Endothelial cell of umbilical vein (primary cell): ENCODE data around the gene STEAP1. TPM values are rescaled to one million over a fixed set of nuclear protein-coding genes. Genes with fewer than 3 reads are reported as not detected.

ENCODE experiments used
- BruUV-seq: library from RNA; stranded (reverse); fragments of 400-500 nt; replicated peaks from 2 replicates; lab custom pipeline; 2021; lab: Mats Ljungman, UMichigan
- CTCF ChIA-PET: fragments of 300-600, 350-600 bp; sonication (Branson Sonifier 250); formaldehyde crosslinking; loops from one replicate; lab custom pipeline; 2021; ENCODE audit warnings: antibody characterized with exemption, inconsistent platforms; lab: Charles Lee
- POLR2A ChIA-PET: fragments of 300-600, 350-600 bp; sonication (Branson Sonifier 250); formaldehyde crosslinking; loops from one replicate; lab custom pipeline; 2021; ENCODE audit warnings: antibody characterized with exemption, inconsistent platforms; lab: Charles Lee
- DNase-seq: peaks from one replicate; pipeline ENCODE4 v3.0.0-alpha.2; 2011; ENCODE audit warnings: low read depth, low spot score
- FAIRE-seq: peaks from 2 replicates; lab custom pipeline; 2011; peaks lifted over from hg19 to GRCh38; lab: Jason Lieb, UNC
- H2AFZ ChIP-seq: 2 replicates; pipeline ENCODE4 v1.6.0; 2012; ENCODE audit warnings: low read depth, low read length, control low read depth, inconsistent platforms
- H3K27ac ChIP-seq: 2 replicates; pipeline ENCODE4 v1.5.1; 2011; ENCODE audit warnings: low read depth, mild to moderate bottlenecking, control low read depth, low read length, moderate library complexity; ENCODE audit not compliant: insufficient read depth
- H3K27me3 ChIP-seq, 2 experiments: 2 replicates each; pipeline versions ENCODE4 v1.6.0 to v1.6.1; 2011; ENCODE audit warnings: low read length in 2 of 2, mixed read lengths in 1 of 2; ENCODE audit not compliant: control insufficient read depth in 2 of 2, insufficient read depth in 2 of 2
- H3K36me3 ChIP-seq, 2 experiments: 2 replicates in 1 of 2; 3 replicates in 1 of 2; pipeline ENCODE4 v1.5.1; 2011; ENCODE audit warnings: low read length in 2 of 2, mild to moderate bottlenecking in 1 of 2, moderate library complexity in 1 of 2; ENCODE audit not compliant: control insufficient read depth in 2 of 2, insufficient read depth in 2 of 2; ENCODE audit errors: extremely low read depth in 1 of 2
- H3K4me1 ChIP-seq: 3 replicates; pipeline ENCODE4 v1.5.1; 2011; ENCODE audit warnings: mild to moderate bottlenecking, low read length; ENCODE audit not compliant: control insufficient read depth, insufficient read depth; ENCODE audit errors: extremely low read depth
- H3K4me2 ChIP-seq: 2 replicates; pipeline ENCODE4 v1.6.1; 2011; ENCODE audit warnings: low read length, control low read depth, mixed read lengths; ENCODE audit not compliant: insufficient read depth
- H3K4me3 ChIP-seq, 3 experiments: fragments of 200-600 bp in 1 of 3; sonication (generic), shearing (Covaris generic) in 1 of 3; replicated peaks in 1 of 3; 2 replicates each; pipeline ENCODE4 v1.5.1; 2011 to 2016; ENCODE audit warnings: control low read depth in 3 of 3, low read length in 3 of 3, mild to moderate bottlenecking in 2 of 3, inconsistent platforms in 1 of 3, low read depth in 1 of 3, moderate library complexity in 1 of 3; ENCODE audit not compliant: insufficient read depth in 1 of 3
- H3K79me2 ChIP-seq: 2 replicates; pipeline ENCODE4 v1.6.0; 2012; ENCODE audit warnings: low read length, inconsistent platforms; ENCODE audit not compliant: control insufficient read depth, insufficient read depth
- H3K9ac ChIP-seq: replicated peaks from 2 replicates; pipeline ENCODE3; 2011; ENCODE audit warnings: low read length, control low read depth; ENCODE audit not compliant: insufficient read depth; ENCODE audit errors: extremely low read depth
- H3K9me1 ChIP-seq: replicated peaks from 3 replicates; pipeline ENCODE4 v1.6.0; 2011; ENCODE audit warnings: mild to moderate bottlenecking, low read length; ENCODE audit not compliant: control insufficient read depth, insufficient read depth; ENCODE audit errors: extremely low read depth
- H3K9me3 ChIP-seq: replicated peaks from 2 replicates; pipeline ENCODE4 v1.5.1; 2012; ENCODE audit warnings: low read length, inconsistent platforms; ENCODE audit not compliant: control insufficient read depth, insufficient read depth
- H4K20me1 ChIP-seq: replicated peaks from 2 replicates; pipeline ENCODE3; 2011; ENCODE audit warnings: mild to moderate bottlenecking, low read length; ENCODE audit not compliant: control insufficient read depth, insufficient read depth; ENCODE audit errors: extremely low read depth
- CTCF ChIP-seq, 2 donors: IDR thresholded peaks; 1 replicate in 1 of 2; 2 replicates in 1 of 2; pipeline ENCODE4 v1.5.1; 2011; ENCODE audit warnings: low read length in 2 of 2, mild to moderate bottlenecking in 2 of 2, moderate library complexity in 2 of 2, control low read depth in 1 of 2, inconsistent platforms in 1 of 2, low read depth in 1 of 2; ENCODE audit not compliant: insufficient read depth in 1 of 2; ENCODE audit errors: extremely low read depth in 1 of 2
- EZH2 ChIP-seq: IDR thresholded peaks from 2 replicates; pipeline ENCODE4 v1.6.1; 2012; ENCODE audit warnings: borderline replicate concordance, low read depth, mild to moderate bottlenecking, moderate library complexity, low read length, inconsistent platforms; ENCODE audit not compliant: severe bottlenecking
- FOS ChIP-seq: IDR thresholded peaks from 2 replicates; pipeline ENCODE4 v1.6.1; 2011; ENCODE audit warnings: mild to moderate bottlenecking, low read length, moderate library complexity, borderline replicate concordance; ENCODE audit not compliant: insufficient read depth
- GATA2 ChIP-seq: IDR thresholded peaks from 2 replicates; pipeline ENCODE4 v1.7.0; 2011; ENCODE audit warnings: low read depth, mild to moderate bottlenecking, moderate library complexity, mixed read lengths, low read length; ENCODE audit not compliant: insufficient read length, insufficient read depth
- JUN ChIP-seq: IDR thresholded peaks from 2 replicates; pipeline ENCODE4 v1.6.1; 2011; ENCODE audit warnings: borderline replicate concordance, low read depth; ENCODE audit not compliant: insufficient read length, insufficient read depth
- MAX ChIP-seq: IDR thresholded peaks from 2 replicates; pipeline ENCODE4 v1.6.1; 2011; ENCODE audit not compliant: insufficient read depth, insufficient read length
- MYC ChIP-seq: IDR thresholded peaks from one replicate; pipeline ENCODE4 v1.6.1; 2011; ENCODE audit warnings: mild to moderate bottlenecking, low read depth, low read length
- POLR2A ChIP-seq: IDR thresholded peaks from 2 replicates; pipeline ENCODE4 v1.6.1; 2012; ENCODE audit warnings: low read depth, mild to moderate bottlenecking, control low read depth, low read length
- POLR2AphosphoS5 ChIP-seq: IDR thresholded peaks from 2 replicates; pipeline ENCODE4 v1.6.1; 2012; ENCODE audit warnings: low read depth, mild to moderate bottlenecking, control low read depth, low read length, moderate library complexity; ENCODE audit not compliant: insufficient read depth
- dilution Hi-C: fragments of 300-500 bp; cut with MboI; formaldehyde crosslinking; loops from one replicate; pipeline ENCODE4 v1.15.0; 2019; ENCODE audit warnings: low sequenced_read_pairs; ENCODE audit not compliant: extremely low pct_ligation_motif_present
- intact Hi-C: fragments of 100-400 bp; cut with micrococcal nuclease; formaldehyde crosslinking; loops from one replicate; pipeline ENCODE4 v1.10.0; 2022
- polyA plus RNA-seq, 4 experiments: library from polyadenylated mRNA; depleted of rRNA in 3 of 4; stranded (reverse) in 3 of 4; unstranded in 1 of 4; fragments of >200 nt; gene quantifications; 2 replicates each; pipeline versions ENCODE4 v1.2.1 to v1.2.3, GENCODE V29; 2011 to 2012; ENCODE audit warnings: missing spikeins in 1 of 4
- total RNA-seq: library from RNA; stranded (reverse); gene quantifications from 2 replicates; pipeline ENCODE4 v1.2.3, GENCODE V29; 2021

The STEAP1 gene
- total and polyA plus RNA-seq, 2 donors (not counting 3 experiments of a cell fraction or from before 2014, with no cell fraction given), result 35.0 to 42.7 TPM

GRCh38 chr7:90190995-90191394 lies 36.7 kb downstream of the STEAP1 start:
- no peak overlapping the region for H2AFZ ChIP-seq
- H3K4me3 ChIP-seq, result no peak overlapping the region
- no TSS peak for BruUV-seq
- TF ChIP-seq EZH2 (no peak), MAX (no peak), CTCF (IDR thresholded peaks at IDR 0.05; ENCODE audit: extremely low read depth in 1 of 2, insufficient read depth in 1 of 2, low read depth in 1 of 2, low read length in 2 of 2) (no peak), JUN (no peak), GATA2 (no peak), MYC (no peak), POLR2A (no peak), FOS (no peak), POLR2AphosphoS5 (no peak)
- intact Hi-C loops, result no loop called here
- H3K27ac ChIP-seq, result no peak overlapping the region
- POLR2A ChIA-PET, result no interaction called here
- CTCF ChIA-PET, result no interaction called here
- no peaks in the 10 kb centered on the region for H3K9me1 ChIP-seq
- DNase-seq (no peak), FAIRE-seq (no peak)
- H3K4me2 ChIP-seq, result no peak overlapping the region
- H3K27me3 ChIP-seq, result no peaks in the 10 kb centered on the region
- H3K79me2 ChIP-seq, result no peaks in the 10 kb centered on the region
- H3K4me1 ChIP-seq, result no peaks in the 10 kb centered on the region
- no peaks in the 10 kb centered on the region for H3K36me3 ChIP-seq
- dilution Hi-C loops, result no loop called here
- H3K9me3 ChIP-seq, result no peaks in the 10 kb centered on the region
- H4K20me1 ChIP-seq, result no peaks in the 10 kb centered on the region
- no peak overlapping the region for H3K9ac ChIP-seq
